Stimulated activated naive CD8-positive, alpha-beta T cell treated with anti-CD3 and anti-CD28 coated beads, Interleukin-15, Interleukin-2, amounts not matched to agents 100 U/mL and 50 U/mL, for 24 hours (primary cell): ENCODE data around the gene NRP2.
A peak's percentile ranks its signal among the peaks of the same experiment; 100 is the strongest.

Experiments
- ATAC-seq: fragments of 150-1000 bp; cut with Tn5 transposase; one replicate; pipeline ENCODE4 v1.10.0; 2021
- DNase-seq: peaks from one replicate; pipeline ENCODE4 v3.0.0; 2021

Gene NRP2

GRCh38 chr2:205755923-205756322 lies 73.6 kb downstream of the NRP2 start:
- DNase-seq (no peak), ATAC-seq (no peak)

DNA sequence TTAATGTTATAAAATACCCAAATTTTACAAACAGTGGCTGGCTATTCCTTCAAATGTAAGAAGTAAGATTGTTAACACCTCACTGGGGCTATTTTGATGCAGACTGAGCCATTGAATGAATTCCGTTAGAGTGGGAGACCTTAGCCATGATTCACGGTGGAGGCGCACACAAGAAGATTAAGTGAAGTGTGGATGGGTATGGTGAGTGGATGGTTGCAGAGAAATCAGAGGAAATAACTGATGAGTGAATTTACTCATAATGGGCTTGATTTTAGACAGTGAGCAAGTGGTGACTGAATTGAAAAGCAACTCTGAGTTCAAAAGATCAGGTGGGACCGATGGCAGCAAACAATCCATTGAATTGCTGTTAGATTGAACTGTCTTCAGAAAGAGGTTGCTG lies 75.0 kb downstream of the NRP2 start:
- ATAC-seq, result no peak
- DNase-seq, result no peak

DNA sequence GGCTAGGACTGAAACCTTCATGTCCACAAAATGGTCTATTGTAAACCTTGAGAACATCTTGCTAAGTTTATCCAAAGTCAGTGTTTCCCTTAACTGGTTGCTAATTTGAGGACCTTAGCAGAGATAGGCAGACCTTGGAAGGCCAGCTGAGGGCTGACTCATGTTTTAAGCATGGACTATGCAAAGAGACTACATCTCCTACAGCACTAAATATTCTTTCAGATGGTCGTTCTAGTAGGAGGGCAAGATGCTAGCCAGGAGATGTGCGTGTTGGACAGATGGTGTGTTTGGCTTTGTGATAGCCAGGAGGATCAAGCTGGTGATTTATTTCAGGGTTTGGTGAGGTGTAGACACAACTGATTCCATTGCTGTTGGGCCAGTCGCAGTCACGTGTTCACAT lies 75.8 kb downstream of the NRP2 start:
- ATAC-seq (no peak), DNase-seq (no peak)

GRCh38 chr2:205758500-205758899 lies 76.2 kb downstream of the NRP2 start:
- DNase-seq (no peak), ATAC-seq (no peak)

DNA sequence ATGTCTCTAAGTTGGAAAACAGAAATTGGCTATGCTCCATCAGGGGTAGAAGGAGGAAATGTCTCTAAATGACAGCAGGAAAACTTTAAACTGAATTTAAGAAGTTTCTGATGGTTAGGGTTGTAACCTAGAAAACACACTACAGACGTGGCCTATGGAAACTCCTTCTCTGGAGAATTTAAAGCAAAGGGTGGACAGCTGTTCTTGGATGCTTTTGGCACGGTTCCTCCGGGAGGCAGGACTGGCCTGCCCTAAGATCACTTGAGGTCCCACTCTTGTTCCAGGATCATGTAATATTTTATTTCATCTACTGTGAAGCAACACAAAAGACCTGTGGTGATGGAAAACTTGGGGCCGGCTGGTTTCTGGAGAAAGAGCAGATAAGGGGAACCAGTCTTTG lies 77.0 kb downstream of the NRP2 start:
- no peak for ATAC-seq

GRCh38 chr2:205759732-205760131 lies 77.4 kb downstream of the NRP2 start:
- DNase-seq (no peak), ATAC-seq (no peak)

More for the DNA sequence above, 77.0 kb downstream of the NRP2 start:
- DNase-seq, result no peak

GRCh38 chr2:205760157-205760556 lies 77.9 kb downstream of the NRP2 start:
- ATAC-seq, result no peak
- no peak for DNase-seq

DNA sequence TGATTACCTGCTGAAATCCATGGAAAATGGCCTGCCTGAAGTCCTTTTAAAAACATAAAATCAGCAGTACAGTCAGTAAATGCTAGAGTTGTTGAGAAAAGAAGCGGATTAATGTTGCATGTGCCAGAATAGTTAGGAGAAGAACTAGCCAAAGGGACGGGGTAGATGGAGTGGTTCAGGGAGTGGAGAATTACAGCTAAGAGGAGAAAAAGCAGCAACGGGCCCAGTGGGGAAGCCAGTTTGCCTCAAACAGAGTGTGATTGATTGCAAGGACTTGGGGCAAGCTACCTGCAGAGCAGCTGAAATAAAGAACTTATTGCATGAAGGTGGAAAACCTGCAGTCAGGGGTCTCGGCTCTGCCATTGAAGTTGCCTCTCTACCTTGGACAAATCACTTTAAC lies 79.1 kb downstream of the NRP2 start:
- DNase-seq (no peak), ATAC-seq (no peak)

- DNase-seq (no peak), ATAC-seq (peak; percentile 71)
Measured at GRCh38 chr2:205762881-205763280, 80.6 kb downstream of the NRP2 start.

DNA sequence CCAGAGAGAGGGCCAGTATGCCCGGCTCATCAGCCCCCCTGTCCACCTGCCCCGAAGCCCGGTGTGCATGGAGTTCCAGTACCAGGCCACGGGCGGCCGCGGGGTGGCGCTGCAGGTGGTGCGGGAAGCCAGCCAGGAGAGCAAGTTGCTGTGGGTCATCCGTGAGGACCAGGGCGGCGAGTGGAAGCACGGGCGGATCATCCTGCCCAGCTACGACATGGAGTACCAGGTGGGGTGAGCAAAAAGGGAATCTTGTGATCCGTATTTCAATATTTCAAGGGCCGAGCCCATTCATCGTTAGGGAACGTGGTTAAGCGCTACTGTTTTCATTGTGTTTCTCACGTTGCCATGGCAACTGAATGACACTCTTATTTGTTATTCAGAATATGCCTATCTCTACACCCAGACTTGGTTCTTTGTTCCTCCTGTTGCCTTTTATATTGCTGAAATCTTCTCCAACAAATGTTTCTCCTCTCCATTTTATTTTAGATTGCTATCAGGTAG lies 81.5 kb downstream of the NRP2 start:
- ATAC-seq (no peak), DNase-seq (peak; percentile 60)

DNA sequence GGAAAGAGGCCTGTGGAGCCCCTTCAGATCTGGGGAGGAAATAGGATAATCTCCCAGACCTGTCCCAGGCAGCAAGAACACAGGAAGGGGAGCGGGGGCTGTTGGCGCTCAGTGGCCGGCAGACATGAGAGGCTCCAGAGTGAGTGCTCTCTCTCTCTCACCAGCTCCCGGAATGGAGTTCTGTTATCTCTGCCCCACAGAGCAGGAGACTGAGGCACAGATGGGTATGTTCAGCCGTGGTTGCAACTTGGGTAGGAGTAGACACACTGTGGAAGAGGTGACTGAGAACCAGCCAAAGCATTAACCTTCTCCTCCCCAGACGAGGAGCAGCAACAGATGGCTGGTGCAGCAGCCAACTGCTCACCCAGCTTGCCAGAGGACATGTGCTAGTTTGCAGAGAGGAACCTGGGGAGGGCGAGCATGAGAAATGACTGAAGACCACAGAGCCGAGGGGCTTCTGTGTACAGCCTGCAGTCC lies 82.0 kb downstream of the NRP2 start:
- no peak for ATAC-seq

DNA sequence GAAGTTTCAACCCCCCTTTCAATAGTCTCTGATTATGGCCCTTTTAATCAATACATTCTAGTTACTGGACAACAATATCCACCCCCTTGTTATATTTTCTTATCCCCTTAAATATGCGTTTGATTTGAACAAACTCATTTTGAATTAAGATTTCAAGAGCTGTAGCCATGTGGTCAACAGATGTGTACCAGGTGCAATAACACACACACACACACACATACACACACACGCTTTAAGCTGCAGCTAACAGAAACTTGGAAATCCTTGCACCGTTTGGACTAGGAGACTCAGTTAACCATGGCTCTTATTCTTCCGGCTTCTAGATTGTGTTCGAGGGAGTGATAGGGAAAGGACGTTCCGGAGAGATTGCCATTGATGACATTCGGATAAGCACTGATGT lies 82.8 kb downstream of the NRP2 start:
- ATAC-seq (no peak), DNase-seq (no peak)

More for the DNA sequence above, 82.0 kb downstream of the NRP2 start:
- no peak for DNase-seq

GRCh38 chr2:205766779-205767359 lies 84.6 kb downstream of the NRP2 start:
- DNase-seq, result peak; percentile 63
- ATAC-seq, result no peak

DNA sequence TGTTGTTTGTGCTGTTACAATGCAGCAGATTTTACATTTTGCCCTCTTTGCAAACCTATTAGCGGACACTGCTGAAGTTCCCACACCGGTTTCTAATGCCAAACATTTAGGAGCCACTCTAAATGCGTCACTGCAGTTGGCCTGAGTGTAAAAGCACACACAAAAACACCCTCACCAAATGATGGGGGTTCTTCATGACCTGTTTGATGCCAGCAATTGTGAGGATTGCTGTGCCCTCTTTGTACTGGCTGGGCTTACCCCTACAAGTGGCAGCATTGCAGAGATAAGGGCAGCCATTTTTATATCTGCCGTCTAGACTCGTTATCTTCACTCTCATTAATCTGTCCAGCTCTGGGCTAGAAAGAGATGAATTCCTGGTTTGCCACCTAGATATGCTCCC lies 85.3 kb downstream of the NRP2 start:
- ATAC-seq, result no peak

DNA sequence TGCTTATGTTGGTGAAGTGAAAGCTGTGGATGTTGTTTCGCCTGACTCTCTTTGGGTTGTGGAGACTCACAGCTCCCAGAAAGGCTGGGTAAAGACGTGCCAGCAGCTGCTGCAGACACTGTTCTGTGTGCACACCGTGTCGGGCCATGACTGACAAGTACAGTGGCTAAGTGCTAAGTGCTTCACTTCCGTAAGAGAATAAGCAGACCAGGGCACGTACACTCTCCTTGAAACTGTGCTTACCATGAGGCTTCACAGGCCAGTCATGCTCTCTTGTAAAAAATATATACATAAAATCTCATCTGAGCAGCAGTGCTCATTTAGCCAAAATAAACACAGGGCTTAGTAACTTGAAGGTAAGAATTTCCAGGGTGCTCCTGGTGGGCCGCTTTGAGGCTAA lies 86.0 kb downstream of the NRP2 start:
- ATAC-seq, result no peak
- no peak for DNase-seq

More for the DNA sequence above, 85.3 kb downstream of the NRP2 start:
- no peak for DNase-seq

DNA sequence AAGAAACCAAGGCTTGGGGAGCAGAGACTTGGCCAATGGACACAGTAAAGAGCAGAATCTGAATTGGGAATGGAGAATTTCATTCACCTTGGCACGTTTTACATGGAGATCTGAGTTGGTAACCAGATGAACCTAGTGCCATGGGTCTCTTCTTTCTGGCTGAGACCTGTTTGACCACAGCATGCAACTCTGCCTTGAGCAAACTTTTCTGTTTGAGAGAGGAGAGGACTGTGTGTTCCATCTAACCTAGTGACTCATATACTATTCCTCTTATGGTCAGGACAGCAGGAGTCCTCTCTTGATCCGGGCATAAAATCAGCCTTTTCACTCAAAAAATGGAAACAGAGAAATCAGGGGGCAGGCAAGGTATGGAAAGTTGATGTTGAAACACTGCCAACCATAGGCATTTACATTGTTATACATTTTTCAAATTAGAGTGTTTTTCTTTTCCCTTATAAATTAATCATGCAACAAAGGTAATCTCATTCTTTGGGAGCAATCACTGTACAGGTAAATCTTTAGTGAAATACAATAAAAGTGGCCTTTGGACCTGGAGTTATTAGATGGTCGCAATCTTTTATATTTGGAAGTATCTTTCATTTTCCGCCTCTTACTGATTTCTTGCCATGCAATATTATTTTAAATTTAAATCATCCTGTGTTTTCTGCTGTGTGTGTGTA lies 86.7 kb downstream of the NRP2 start:
- no peak for ATAC-seq
- no peak for DNase-seq

GRCh38 chr2:205769495-205769850 lies 87.2 kb downstream of the NRP2 start:
- no peak for ATAC-seq
- DNase-seq, result no peak

DNA sequence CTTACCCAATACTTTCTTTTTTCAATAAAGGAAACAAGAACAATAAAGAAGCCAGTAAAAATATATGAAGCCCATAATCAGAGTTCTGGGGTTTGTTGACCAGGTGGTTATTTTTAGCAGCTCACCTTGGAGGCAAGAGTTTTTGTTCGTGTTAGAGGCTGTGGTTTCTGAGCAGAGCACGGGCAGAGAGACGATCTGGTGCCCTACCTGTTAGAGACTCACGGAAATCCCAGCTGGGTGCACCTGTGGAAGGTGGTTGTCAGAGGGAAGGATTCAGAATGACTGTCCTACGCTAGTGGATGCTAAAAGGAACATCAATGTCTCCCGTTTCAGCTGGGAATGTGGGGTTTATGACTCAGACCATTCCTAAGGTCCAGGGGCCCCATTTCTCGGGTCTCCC lies 87.6 kb downstream of the NRP2 start:
- no peak for ATAC-seq
- no peak for DNase-seq

DNA sequence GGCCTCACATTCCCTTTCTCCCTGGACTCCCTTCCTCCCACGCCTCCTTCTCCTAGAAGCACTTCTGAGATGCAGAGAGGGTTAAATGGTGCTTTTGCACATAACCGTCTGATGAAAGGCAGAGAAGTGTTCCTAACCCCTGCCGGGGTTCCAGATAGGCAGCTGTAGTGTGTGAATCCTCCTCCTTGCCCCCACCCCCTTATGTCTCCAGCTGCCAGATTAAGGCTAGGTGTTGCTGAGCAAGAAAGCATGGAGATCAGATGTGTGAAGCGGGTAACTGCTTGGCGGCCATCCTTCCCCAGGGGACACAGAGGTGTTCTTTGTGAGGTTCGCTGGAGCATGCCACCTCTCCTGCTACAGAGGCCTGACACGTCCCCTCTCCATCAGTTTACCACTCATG lies 88.3 kb downstream of the NRP2 start:
- ATAC-seq (no peak), DNase-seq (no peak)

- DNase-seq (no peak), ATAC-seq (no peak)
Measured at GRCh38 chr2:205771031-205771430, 88.7 kb downstream of the NRP2 start.

DNA sequence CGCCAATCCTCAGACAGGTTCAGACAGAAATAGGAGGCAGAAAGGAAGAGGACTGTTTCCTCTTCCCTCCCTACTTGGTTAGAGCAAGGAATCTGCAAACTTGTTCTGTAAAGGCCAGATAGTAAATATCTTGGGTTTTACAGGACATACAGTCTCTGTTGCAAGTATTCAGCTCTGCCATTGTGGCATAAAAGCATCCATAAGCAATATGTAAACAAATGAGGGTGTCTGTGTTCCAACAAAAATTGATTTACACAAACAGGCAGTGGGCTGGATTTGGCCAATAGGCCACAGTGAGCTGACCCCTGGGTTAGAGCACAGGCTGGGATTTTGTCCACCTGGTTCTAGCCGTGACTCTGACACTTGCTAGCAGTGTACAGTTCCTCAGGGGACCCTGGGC lies 89.4 kb downstream of the NRP2 start:
- ATAC-seq (no peak), DNase-seq (no peak)

GRCh38 chr2:205772983-205773382 lies 90.7 kb downstream of the NRP2 start:
- ATAC-seq, result no peak
- no peak for DNase-seq

- ATAC-seq (no peak), DNase-seq (no peak)
Measured at GRCh38 chr2:205773989-205774388, 91.7 kb downstream of the NRP2 start.
